Activated T-cell treated with anti-CD3 and anti-CD28 coated beads, Interleukin-2, amount 50 U/mL, for 72 hours (primary cell): ENCODE measurements around the gene LST1. TPM values are rescaled to one million over a fixed set of nuclear protein-coding genes. Genes with fewer than 3 reads are reported as not detected.

Source experiments
- ATAC-seq, 2 donors: fragments of 150-1000 bp; cut with Tn5 transposase; replicated peaks in 1 of 2; 2 replicates each; pipeline ENCODE4 v1.10.0; 2021; ENCODE audit warnings: moderate library complexity in 2 of 2, mild to moderate bottlenecking in 1 of 2
- DNase-seq, 2 donors: peaks; one replicate each; pipeline ENCODE4 v3.0.0; 2021 to 2022; ENCODE audit warnings: mixed read lengths in 1 of 2
- H3K27ac Mint-ChIP-seq: one replicate; pipeline ENCODE4 v1.8.0; 2022; ENCODE audit warnings: mild to moderate bottlenecking, moderate library complexity, mixed read lengths
- H3K27me3 Mint-ChIP-seq: one replicate; pipeline ENCODE4 v1.8.0; 2022; ENCODE audit warnings: low read depth, mixed read lengths
- H3K36me3 Mint-ChIP-seq, 2 donors: one replicate each; pipeline ENCODE4 v1.8.0; 2022; ENCODE audit warnings: mixed read lengths in 2 of 2, mild to moderate bottlenecking in 1 of 2; ENCODE audit not compliant: insufficient read depth in 2 of 2
- H3K4me1 Mint-ChIP-seq: one replicate; pipeline ENCODE4 v1.8.0; 2022; ENCODE audit warnings: low read depth, mixed read lengths
- H3K4me3 Mint-ChIP-seq, 2 donors: one replicate each; pipeline ENCODE4 v1.8.0; 2022; ENCODE audit warnings: mild to moderate bottlenecking in 2 of 2, mixed read lengths in 2 of 2, moderate library complexity in 2 of 2
- H3K9me3 Mint-ChIP-seq, 2 donors: one replicate each; pipeline ENCODE4 v1.8.0; 2022; ENCODE audit warnings: mixed read lengths in 2 of 2
- total RNA-seq, 2 donors: library from RNA; stranded (reverse); gene quantifications; one replicate each; pipeline ENCODE4 v1.2.3, GENCODE V29; 2022

LST1 gene
- total RNA-seq, 2 donors from 2014 or later = 24.6 to 27.0 TPM

DNA sequence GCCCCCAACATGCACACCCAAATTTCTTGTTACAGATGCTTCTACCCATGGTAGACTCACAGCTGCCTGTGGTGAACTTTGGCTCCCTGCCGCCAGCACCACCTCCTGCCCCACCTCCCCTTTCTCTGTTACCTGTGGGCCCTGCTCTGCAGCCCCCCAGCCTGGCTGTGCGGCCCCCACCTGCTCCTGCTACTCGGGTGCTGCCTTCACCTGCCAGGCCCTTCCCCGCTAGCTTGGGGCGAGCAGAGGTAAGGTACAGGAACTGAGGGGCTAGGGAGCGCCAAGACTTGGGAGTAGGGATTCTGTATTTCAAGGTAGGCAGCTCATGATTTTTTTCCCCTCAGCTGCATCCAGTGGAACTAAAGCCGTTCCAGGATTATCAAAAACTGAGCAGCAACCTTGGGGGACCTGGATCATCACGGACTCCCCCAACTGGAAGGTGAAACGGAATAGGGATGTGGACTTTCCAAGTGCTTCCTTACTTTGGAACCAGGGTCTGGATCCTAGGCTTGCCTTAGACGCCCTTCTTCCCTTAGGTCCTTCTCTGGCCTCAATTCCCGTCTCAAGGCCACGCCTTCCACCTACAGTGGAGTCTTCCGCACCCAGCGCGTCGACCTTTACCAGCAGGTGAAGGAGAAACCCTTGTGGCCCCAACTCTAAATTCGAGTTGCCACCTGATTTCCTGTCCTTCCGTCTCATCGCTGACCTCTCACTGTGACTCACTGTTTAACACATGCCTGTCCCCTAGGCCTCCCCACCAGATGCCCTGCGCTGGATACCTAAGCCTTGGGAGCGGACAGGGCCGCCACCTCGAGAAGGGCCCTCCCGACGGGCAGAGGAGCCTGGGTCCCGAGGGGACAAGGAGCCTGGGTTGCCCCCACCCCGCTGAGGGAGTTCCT is 50.9 kb downstream of the LST1 start:
- Mint-ChIP-seq H3K36me3 (peaks cover 5 to 28% of the 10 kb centered on the region in 2 donors), H3K27ac (no peak overlapping the region), H3K4me1 (peaks cover 10% of the 10 kb centered on the region), H3K27me3 (no peaks in the 10 kb centered on the region), H3K9me3 (no peaks in the 10 kb centered on the region), H3K4me3 (no peak overlapping the region)
- no peak for ATAC-seq
- DNase-seq = no peak

Other genes starting within 250 kb of the LST1 start
- gene HLA-B, start 229.1 kb upstream of the LST1 start, total RNA-seq = 1,000 to 10,000 TPM; 3,527 to 3,556 TPM
- 1 to 10 TPM; 4.6 to 9.5 TPM for gene MICA, start 182.7 kb upstream of the LST1 start, total RNA-seq
- gene MICB, start 88.1 kb upstream of the LST1 start, total RNA-seq = 10 to 100 TPM; 18.7 to 22.3 TPM
- not detected for gene MCCD1, start 57.3 kb upstream of the LST1 start, total RNA-seq
- gene DDX39B, start 44.3 kb upstream of the LST1 start, total RNA-seq = 100 to 1,000 TPM; 567 to 644 TPM
- 1 to 10 TPM; 4.1 to 5.6 TPM for gene ATP6V1G2, start 39.7 kb upstream of the LST1 start, total RNA-seq
- gene NFKBIL1, start 38.7 kb upstream of the LST1 start, total RNA-seq = 10 to 100 TPM; 28.0 to 36.6 TPM
- gene LTA, start 14.0 kb upstream of the LST1 start, total RNA-seq = 100 to 1,000 TPM in 1 of 2 donors, 10 to 100 TPM in 1; 77.2 to 110 TPM
- 10 to 100 TPM; 30.7 to 57.8 TPM for gene TNF, start 10.7 kb upstream of the LST1 start, total RNA-seq
- 10 to 100 TPM; 43.4 to 61.8 TPM for gene LTB, start 3.9 kb upstream of the LST1 start, total RNA-seq
- 10 to 100 TPM; 15.0 to 24.7 TPM for gene NCR3, start 6.7 kb downstream of the LST1 start, total RNA-seq
- 10 to 100 TPM; 68.7 to 98.1 TPM for gene AIF1, start 29.0 kb downstream of the LST1 start, total RNA-seq
- 100 to 1,000 TPM; 260 to 285 TPM for gene PRRC2A, start 34.4 kb downstream of the LST1 start, total RNA-seq
- gene BAG6, start 66.4 kb downstream of the LST1 start, total RNA-seq = 100 to 1,000 TPM; 265 to 272 TPM
- gene APOM, start 69.6 kb downstream of the LST1 start, total RNA-seq = 1 to 10 TPM; 5.0 to 6.0 TPM
- gene C6orf47, start 74.5 kb downstream of the LST1 start, total RNA-seq = 10 to 100 TPM; 21.1 to 22.5 TPM
- 10 to 100 TPM; 30.3 to 37.7 TPM for gene GPANK1, start 78.7 kb downstream of the LST1 start, total RNA-seq
- 100 to 1,000 TPM; 208 to 209 TPM for gene CSNK2B, start 79.8 kb downstream of the LST1 start, total RNA-seq
- 10 to 100 TPM; 21.3 to 26.9 TPM for gene LY6G5B, start 83.7 kb downstream of the LST1 start, total RNA-seq
- gene LY6G5C, start 94.8 kb downstream of the LST1 start, total RNA-seq = 1 to 10 TPM; 2.3 to 6.9 TPM
- gene ABHD16A, start 117.0 kb downstream of the LST1 start, total RNA-seq = 10 to 100 TPM; 48.9 TPM
- gene LY6G6F, start 120.6 kb downstream of the LST1 start, total RNA-seq = not detected
- not detected for gene LY6G6D, start 129.1 kb downstream of the LST1 start, total RNA-seq
- gene LY6G6C, start 135.5 kb downstream of the LST1 start, total RNA-seq = under 1 TPM; 0.25 to 0.67 TPM
- gene MPIG6B, start 137.1 kb downstream of the LST1 start, total RNA-seq = under 1 TPM in 1 of 2 donors, not detected in 1; 0.10 TPM
- gene DDAH2, start 143.0 kb downstream of the LST1 start, total RNA-seq = 10 to 100 TPM; 19.0 to 19.6 TPM
- gene CLIC1, start 150.3 kb downstream of the LST1 start, total RNA-seq = 100 to 1,000 TPM; 253 to 318 TPM
- 10 to 100 TPM; 84.9 to 98.4 TPM for gene MSH5, start 153.7 kb downstream of the LST1 start, total RNA-seq
- 10 to 100 TPM; 15.7 to 18.0 TPM for gene SAPCD1, start 176.4 kb downstream of the LST1 start, total RNA-seq
- 1 to 10 TPM; 3.3 to 3.4 TPM for gene VWA7, start 191.1 kb downstream of the LST1 start, total RNA-seq
- 100 to 1,000 TPM in 1 of 2 donors, 10 to 100 TPM in 1; 91.3 to 101 TPM for gene VARS1, start 209.5 kb downstream of the LST1 start, total RNA-seq
- gene LSM2, start 220.7 kb downstream of the LST1 start, total RNA-seq = 100 to 1,000 TPM; 122 to 123 TPM
- 1 to 10 TPM; 2.9 to 3.1 TPM for gene HSPA1L, start 229.0 kb downstream of the LST1 start, total RNA-seq
- gene HSPA1A, start 229.3 kb downstream of the LST1 start, total RNA-seq = 10 to 100 TPM; 16.5 to 37.6 TPM
- 10 to 100 TPM; 31.6 to 44.9 TPM for gene HSPA1B, start 241.5 kb downstream of the LST1 start, total RNA-seq